NCI-H2081 (cell line): ENCODE results near the gene TATDN3.
"Not testable (repeated sequence)": the region's sequence is repeated elsewhere in the genome, so short reads cannot be mapped to it uniquely, and the experiment has no call there.

Experiments
- DNase-seq, 2 experiments: peaks; one replicate each; lab custom pipeline; 2025; lab: John Stamatoyannopoulos, UW

TATDN3 gene

GRCh38 chr1:212775241-212775640 lies 16.5 kb upstream of the TATDN3 start:
- no peak for DNase-seq

GRCh38 chr1:212777151-212777550 lies 14.5 kb upstream of the TATDN3 start:
- DNase-seq = no peak

- not testable (repeated sequence) for DNase-seq
Measured at GRCh38 chr1:212779086-212779485, 12.6 kb upstream of the TATDN3 start.

- DNase-seq = no peak
Measured at GRCh38 chr1:212780759-212781158, 10.9 kb upstream of the TATDN3 start.

- no peak for DNase-seq
Measured at GRCh38 chr1:212781225-212781624, 10.5 kb upstream of the TATDN3 start.

GRCh38 chr1:212782422-212783154 lies 9.1 kb upstream of the TATDN3 start:
- peak; percentile 23 to 41 for DNase-seq

GRCh38 chr1:212783976-212784375 lies 7.7 kb upstream of the TATDN3 start:
- DNase-seq = no peak

- DNase-seq = no peak
Measured at GRCh38 chr1:212785871-212786270, 5.8 kb upstream of the TATDN3 start.

GRCh38 chr1:212791261-212791675 lies 426 bp upstream of the TATDN3 start:
- DNase-seq = peak; percentile 79 to 82

- no peak for DNase-seq
Measured at GRCh38 chr1:212792396-212792908, 758 bp downstream of the TATDN3 start.

GRCh38 chr1:212794561-212795014 lies 2.9 kb downstream of the TATDN3 start:
- DNase-seq = no peak

- no peak for DNase-seq
Measured at GRCh38 chr1:212797681-212798080, 6.0 kb downstream of the TATDN3 start.

GRCh38 chr1:212805767-212806166 lies 14.1 kb downstream of the TATDN3 start:
- DNase-seq = no peak

GRCh38 chr1:212814537-212815334 lies 23.0 kb downstream of the TATDN3 start:
- peak; percentile 54 to 92 for DNase-seq

GRCh38 chr1:212816567-212817278 lies 25.0 kb downstream of the TATDN3 start:
- DNase-seq = no peak

GRCh38 chr1:212819726-212820125 lies 28.0 kb downstream of the TATDN3 start:
- DNase-seq = no peak

- DNase-seq = no peak
Measured at GRCh38 chr1:212820969-212821368, 29.3 kb downstream of the TATDN3 start.

GRCh38 chr1:212822956-212823355 lies 31.3 kb downstream of the TATDN3 start:
- no peak for DNase-seq

- no peak for DNase-seq
Measured at GRCh38 chr1:212824201-212824600, 32.5 kb downstream of the TATDN3 start.

- no peak for DNase-seq
Measured at GRCh38 chr1:212825798-212826452, 34.2 kb downstream of the TATDN3 start.

GRCh38 chr1:212827171-212827776 lies 35.6 kb downstream of the TATDN3 start:
- no peak for DNase-seq
